DMS53 treated with DMSO at 0.1 percent for 48 hours (cell line): ENCODE data around the gene BZW1.

Source experiments
- DNase-seq: peaks from one replicate; lab custom pipeline; 2025; ENCODE audit not compliant: unreplicated experiment; lab: John Stamatoyannopoulos, UW

Gene BZW1

GRCh38 chr2:200811333-200812121 is at the start of gene BZW1:
TSS of gene BZW1 (plus strand) at chr2:200811910. CDS start at chr2:200813218, 1,308 bp downstream.
- peak; percentile 95 for DNase-seq

GRCh38 chr2:200762127-200762526 is 49.6 kb upstream of the BZW1 start:
- DNase-seq, result no peak

GRCh38 chr2:200763422-200763821 is 48.3 kb upstream of the BZW1 start:
- DNase-seq, result no peak

GRCh38 chr2:200765139-200765951 is 46.4 kb upstream of the BZW1 start:
- peak; percentile 78 for DNase-seq

- DNase-seq, result peak; percentile 47
Observed at GRCh38 chr2:200765995-200766660, 45.6 kb upstream of the BZW1 start.

GRCh38 chr2:200767111-200767885 is 44.4 kb upstream of the BZW1 start:
- no peak for DNase-seq

- DNase-seq, result no peak
Observed at GRCh38 chr2:200770847-200771246, 40.9 kb upstream of the BZW1 start.

- DNase-seq, result no peak
Observed at GRCh38 chr2:200772620-200773019, 39.1 kb upstream of the BZW1 start.

- DNase-seq, result no peak
Observed at GRCh38 chr2:200773083-200773482, 38.6 kb upstream of the BZW1 start.

GRCh38 chr2:200774920-200775319 is 36.8 kb upstream of the BZW1 start:
- DNase-seq, result no peak

GRCh38 chr2:200777275-200777674 is 34.4 kb upstream of the BZW1 start:
- peak; percentile 95 for DNase-seq

GRCh38 chr2:200778038-200778437 is 33.7 kb upstream of the BZW1 start:
- no peak for DNase-seq

- DNase-seq, result no peak
Observed at GRCh38 chr2:200779214-200779613, 32.5 kb upstream of the BZW1 start.

- DNase-seq, result no peak
Observed at GRCh38 chr2:200781616-200782015, 30.1 kb upstream of the BZW1 start.

GRCh38 chr2:200782251-200782650 is 29.5 kb upstream of the BZW1 start:
- DNase-seq, result no peak

- no peak for DNase-seq
Observed at GRCh38 chr2:200784215-200784614, 27.5 kb upstream of the BZW1 start.

GRCh38 chr2:200786423-200786822 is 25.3 kb upstream of the BZW1 start:
- peak; percentile 95 for DNase-seq

GRCh38 chr2:200786826-200787225 is 24.9 kb upstream of the BZW1 start:
- peak; percentile 80 for DNase-seq

- DNase-seq, result no peak
Observed at GRCh38 chr2:200787351-200788120, 24.2 kb upstream of the BZW1 start.

GRCh38 chr2:200788121-200788718 is 23.5 kb upstream of the BZW1 start:
- no peak for DNase-seq
